Hippocampal formation (tissue), 2 donors: Measurements from ENCODE around the gene LRCH3.
"Not testable (repeated sequence)": the region's sequence is repeated elsewhere in the genome, so short reads cannot be mapped to it uniquely, and the experiment has no call there.

Source experiments
- DNase-seq, 2 donors: peaks; one replicate each; lab custom pipeline; 2025; lab: John Stamatoyannopoulos, UW

The LRCH3 gene

GRCh38 chr3:197883541-197883940, 92.5 kb downstream of the LRCH3 start:
- DNase-seq: no peak

GRCh38 chr3:197884330-197884729, 93.3 kb downstream of the LRCH3 start:
- DNase-seq: not testable (repeated sequence)

GRCh38 chr3:197886052-197886451, 95.0 kb downstream of the LRCH3 start:
- not testable (repeated sequence) for DNase-seq

GRCh38 chr3:197887430-197888053, 96.5 kb downstream of the LRCH3 start:
- not testable (repeated sequence) for DNase-seq

- DNase-seq: no peak
These were observed 97.5 kb downstream of the LRCH3 start for GRCh38 chr3:197888511-197888910.

- no peak for DNase-seq
These were observed 98.3 kb downstream of the LRCH3 start for GRCh38 chr3:197889204-197889930.

- DNase-seq: no peak
These were observed 99.6 kb downstream of the LRCH3 start for GRCh38 chr3:197890693-197891092.

- DNase-seq: no peak
These were observed 101.1 kb downstream of the LRCH3 start for GRCh38 chr3:197892162-197892561.

- no peak for DNase-seq
These were observed 105.4 kb downstream of the LRCH3 start for GRCh38 chr3:197896421-197896820.

- DNase-seq: no peak
These were observed 108.9 kb downstream of the LRCH3 start for GRCh38 chr3:197899833-197900478.

- DNase-seq: no peak
These were observed 110.6 kb downstream of the LRCH3 start for GRCh38 chr3:197901626-197902025.

- peak; percentile 74 to 77 for DNase-seq
These were observed 115.2 kb downstream of the LRCH3 start for GRCh38 chr3:197906023-197906849.

GRCh38 chr3:197906850-197907187, 115.8 kb downstream of the LRCH3 start:
- DNase-seq: no peak

- no peak for DNase-seq
These were observed 116.1 kb downstream of the LRCH3 start for GRCh38 chr3:197907196-197907595.

- DNase-seq: not testable (repeated sequence)
These were observed 117.5 kb downstream of the LRCH3 start for GRCh38 chr3:197908550-197908949.

GRCh38 chr3:197908957-197909701, 118.1 kb downstream of the LRCH3 start:
- no peak for DNase-seq

- peak in 1 of 2 donors; percentile 17 for DNase-seq
These were observed 121.9 kb downstream of the LRCH3 start for GRCh38 chr3:197912741-197913476.

- DNase-seq: no peak
These were observed 122.8 kb downstream of the LRCH3 start for GRCh38 chr3:197913641-197914380.

GRCh38 chr3:197921429-197922275, 130.6 kb downstream of the LRCH3 start:
- not testable (repeated sequence) for DNase-seq
